IPS-15b (cell line): Measurements from ENCODE around the gene KCTD13.
"Not testable (repeated sequence)": the region's sequence is repeated elsewhere in the genome, so short reads cannot be mapped to it uniquely, and the experiment has no call there.

Source experiments
- H3K27me3 ChIP-seq: one replicate; pipeline ENCODE4 v1.6.1; 2013; ENCODE audit warnings: low read length; ENCODE audit not compliant: control insufficient read depth, insufficient read depth
- H3K36me3 ChIP-seq: one replicate; pipeline ENCODE4 v1.6.1; 2013; ENCODE audit warnings: low read length; ENCODE audit not compliant: control insufficient read depth, insufficient read depth
- H3K4me1 ChIP-seq: one replicate; pipeline ENCODE4 v1.6.1; 2013; ENCODE audit warnings: mild to moderate bottlenecking, low read length; ENCODE audit not compliant: control insufficient read depth, insufficient read depth
- H3K4me3 ChIP-seq: one replicate; pipeline ENCODE4 v1.5.1; 2013; ENCODE audit warnings: low read depth, low read length
- H3K9ac ChIP-seq: one replicate; pipeline ENCODE4 v1.6.1; 2013; ENCODE audit warnings: low read depth, mild to moderate bottlenecking, low read length
- H3K9me3 ChIP-seq: one replicate; pipeline ENCODE4 v1.6.1; 2013; ENCODE audit warnings: mild to moderate bottlenecking, low read length; ENCODE audit not compliant: control insufficient read depth, insufficient read depth

Gene KCTD13

DNA sequence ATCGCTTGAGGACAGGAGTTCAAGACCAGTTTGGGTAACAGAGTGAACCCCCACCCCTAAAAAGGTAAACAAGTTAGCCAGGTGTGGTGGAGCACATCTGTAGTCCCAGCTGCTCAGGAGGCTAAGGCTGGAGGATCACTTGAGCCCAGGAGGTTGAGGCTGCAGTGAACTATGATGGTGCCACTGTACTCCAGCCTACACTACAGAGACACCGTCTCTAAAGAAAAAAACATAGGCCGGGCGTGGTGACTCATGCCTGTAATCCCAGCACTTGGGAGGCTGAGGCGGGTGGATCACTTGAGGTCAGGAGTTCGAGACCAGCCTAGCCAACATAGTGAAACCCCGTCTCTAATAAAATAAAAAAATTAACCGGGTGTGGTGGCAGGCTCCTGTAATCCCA is 57.0 kb downstream of the KCTD13 start:
- peaks cover 12% of the 10 kb centered on the region for H3K36me3 ChIP-seq
- H3K9me3 ChIP-seq, H3K4me1 ChIP-seq, H3K4me3 ChIP-seq, H3K9ac ChIP-seq, H3K27me3 ChIP-seq: not testable (repeated sequence)

DNA sequence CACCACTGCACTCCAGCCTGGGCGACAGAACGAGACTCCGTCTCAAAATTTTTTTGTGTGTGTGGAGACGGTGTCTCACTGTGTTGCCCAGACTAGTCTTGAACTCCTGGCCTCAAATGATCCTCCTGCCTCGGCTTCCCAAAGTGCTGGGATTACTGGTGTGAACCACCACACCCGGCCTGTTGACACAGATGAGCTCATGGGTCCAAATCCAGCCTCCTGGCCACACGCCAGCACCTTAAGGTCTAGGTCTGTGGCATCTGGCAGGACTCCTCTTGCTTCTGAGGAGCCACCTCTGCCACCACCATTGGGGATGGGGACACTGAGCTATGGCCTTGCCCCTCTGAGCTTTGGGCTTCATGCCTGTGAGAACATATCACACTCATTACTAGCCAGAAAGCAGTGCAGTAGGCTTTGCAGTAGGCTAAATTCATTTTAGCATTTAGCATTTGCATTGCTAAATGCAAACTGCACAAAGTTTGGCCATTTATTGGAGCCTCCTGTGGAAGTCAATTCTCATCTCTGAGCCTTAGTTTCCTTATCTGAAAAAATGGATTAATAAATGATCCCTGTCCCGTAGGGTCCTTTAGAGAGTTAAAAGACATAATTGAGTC is 57.5 kb downstream of the KCTD13 start:
- Histone ChIP-seq H3K9ac (no peak overlapping the region), H3K4me1 (peaks cover 3% of the 10 kb centered on the region), H3K4me3 (no peak overlapping the region), H3K27me3 (no peaks in the 10 kb centered on the region), H3K9me3 (no peaks in the 10 kb centered on the region), H3K36me3 (peaks cover 12% of the 10 kb centered on the region)

DNA sequence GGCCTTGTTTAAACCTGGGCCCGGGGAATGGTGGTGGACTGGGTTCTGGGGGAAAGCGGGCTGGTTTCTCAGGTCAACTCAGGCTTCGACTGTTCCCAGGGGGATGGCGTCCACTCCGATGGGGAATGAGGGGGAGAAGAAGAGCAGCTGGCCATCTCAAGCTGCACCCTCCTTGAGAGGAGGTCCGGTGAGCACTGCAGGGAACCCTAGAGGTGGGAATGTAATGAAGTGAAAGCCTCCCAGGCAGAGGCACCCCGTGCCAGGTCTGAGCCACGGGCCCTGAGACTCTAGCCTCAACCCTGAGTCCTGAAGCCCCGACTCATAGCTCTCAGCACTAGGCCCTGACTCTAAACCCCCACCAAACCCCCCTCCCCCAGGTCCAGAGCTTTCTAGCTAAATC is 61.8 kb downstream of the KCTD13 start:
- Histone ChIP-seq H3K4me1 (peaks cover 3% of the 10 kb centered on the region), H3K27me3 (no peaks in the 10 kb centered on the region), H3K9ac (no peak overlapping the region), H3K4me3 (no peak overlapping the region), H3K36me3 (peaks cover 13% of the 10 kb centered on the region), H3K9me3 (no peaks in the 10 kb centered on the region)

DNA sequence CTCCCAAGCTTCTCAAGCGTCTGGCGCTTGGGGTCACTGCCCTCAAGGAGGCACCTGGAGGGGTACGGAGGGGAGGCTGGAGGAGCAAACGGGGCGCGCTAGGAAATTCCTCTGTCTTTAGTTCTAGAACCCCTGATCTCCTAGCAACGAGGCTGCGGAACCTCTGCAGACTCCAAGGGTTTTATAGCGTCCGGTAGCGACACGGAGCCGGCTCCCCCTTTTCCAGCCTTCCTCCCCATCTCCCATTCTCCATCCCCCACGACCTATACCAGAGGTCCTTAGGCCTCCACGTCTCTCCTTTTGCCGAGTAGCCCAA is 62.4 kb downstream of the KCTD13 start:
- H3K9ac ChIP-seq, result peak overlapping the region; percentile 65

GRCh38 chr16:29862884-29863668 is 63.0 kb downstream of the KCTD13 start, which contains the start of gene CDIPT:
Gene CDIPT (minus strand): TSS chr16:29863226. CDS start chr16:29862857, 369 bp downstream.
- peak within 1 kb of the TSS; percentile 98 for H3K9ac ChIP-seq
- peaks cover 13% of the 10 kb centered on the region for H3K36me3 ChIP-seq
- peaks cover 3% of the 10 kb centered on the region for H3K4me1 ChIP-seq
- peak within 1 kb of the TSS; percentile 89 for H3K4me3 ChIP-seq
- H3K27me3 ChIP-seq, result no peaks in the 10 kb centered on the region
- H3K9me3 ChIP-seq, result no peaks in the 10 kb centered on the region

More for the DNA sequence above, 62.4 kb downstream of the KCTD13 start:
- Histone ChIP-seq H3K27me3 (no peaks in the 10 kb centered on the region), H3K4me3 (peak overlapping the region; percentile 89), H3K4me1 (peaks cover 3% of the 10 kb centered on the region), H3K36me3 (peaks cover 13% of the 10 kb centered on the region), H3K9me3 (no peaks in the 10 kb centered on the region)

GRCh38 chr16:29862383-29862883 is 63.6 kb downstream of the KCTD13 start:
- Histone ChIP-seq H3K9me3 (no peaks in the 10 kb centered on the region), H3K27me3 (no peaks in the 10 kb centered on the region), H3K4me3 (peak overlapping the region; percentile 89), H3K4me1 (peaks cover 3% of the 10 kb centered on the region), H3K9ac (peak overlapping the region; percentile 98), H3K36me3 (peaks cover 13% of the 10 kb centered on the region)

GRCh38 chr16:29860218-29860617 is 65.8 kb downstream of the KCTD13 start:
- Histone ChIP-seq H3K9ac (no peak overlapping the region), H3K4me1 (peaks cover 3% of the 10 kb centered on the region), H3K4me3 (no peak overlapping the region), H3K9me3 (no peaks in the 10 kb centered on the region), H3K27me3 (no peaks in the 10 kb centered on the region), H3K36me3 (peaks cover 13% of the 10 kb centered on the region)

DNA sequence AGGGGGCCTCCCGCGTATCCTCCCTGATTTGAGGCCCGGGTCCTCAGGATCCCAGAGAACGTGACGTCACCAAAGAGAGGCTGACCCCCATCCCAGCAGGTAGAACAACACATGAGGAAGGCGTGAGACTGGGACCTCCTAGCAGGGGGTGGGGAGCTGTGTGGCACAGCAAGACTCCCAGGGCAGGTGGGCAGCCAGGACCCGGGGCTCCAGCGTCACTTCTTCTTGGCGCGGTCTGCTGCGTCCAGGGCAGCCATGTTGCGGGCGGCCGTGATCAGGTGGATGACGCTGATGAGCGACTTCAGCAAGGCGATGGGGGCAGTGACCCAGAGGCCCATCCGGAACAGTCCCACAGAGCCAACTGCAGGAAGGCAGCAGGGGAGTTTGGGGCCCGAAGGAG is 67.1 kb downstream of the KCTD13 start:
- Histone ChIP-seq H3K9me3 (no peaks in the 10 kb centered on the region), H3K4me1 (peaks cover 3% of the 10 kb centered on the region), H3K36me3 (peaks cover 13% of the 10 kb centered on the region), H3K27me3 (no peaks in the 10 kb centered on the region), H3K4me3 (no peak overlapping the region), H3K9ac (no peak overlapping the region)

DNA sequence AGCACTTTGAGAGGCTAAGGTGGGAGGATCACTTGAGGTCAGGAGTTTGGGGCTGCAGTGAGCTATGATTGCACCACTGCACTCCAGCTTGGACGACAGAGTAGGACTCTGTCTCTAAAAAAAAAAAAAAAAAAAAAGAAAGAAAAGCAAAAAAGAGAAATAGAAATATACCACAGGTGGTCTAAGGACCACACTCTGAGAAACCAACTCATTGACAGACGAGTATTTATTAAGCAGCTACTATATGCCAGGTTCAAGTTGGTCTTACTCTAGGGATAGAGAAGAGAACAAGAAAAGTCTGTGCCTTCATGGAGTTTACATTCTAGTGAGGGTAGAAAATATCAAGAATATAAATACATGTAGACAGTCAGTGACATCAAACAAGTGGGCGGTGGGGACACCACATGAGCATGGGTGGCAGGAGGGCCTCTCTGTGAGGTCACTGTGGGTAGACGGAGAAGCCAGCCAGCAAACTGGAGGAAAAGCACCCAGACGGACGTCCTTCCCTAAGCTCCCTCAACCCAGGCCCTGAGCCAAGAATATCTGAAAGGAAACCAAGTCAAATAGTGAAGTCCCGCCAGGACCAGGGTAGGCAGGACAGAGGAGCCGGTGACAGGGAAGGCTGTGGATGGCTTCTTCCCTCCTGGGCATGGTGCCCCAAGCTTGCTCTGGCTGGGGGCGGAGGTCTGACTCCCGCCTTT is 67.7 kb downstream of the KCTD13 start:
- Histone ChIP-seq H3K36me3 (peaks cover 13% of the 10 kb centered on the region), H3K9me3 (no peaks in the 10 kb centered on the region), H3K9ac (no peak overlapping the region), H3K27me3 (no peaks in the 10 kb centered on the region), H3K4me3 (no peak overlapping the region), H3K4me1 (no peaks in the 10 kb centered on the region)

DNA sequence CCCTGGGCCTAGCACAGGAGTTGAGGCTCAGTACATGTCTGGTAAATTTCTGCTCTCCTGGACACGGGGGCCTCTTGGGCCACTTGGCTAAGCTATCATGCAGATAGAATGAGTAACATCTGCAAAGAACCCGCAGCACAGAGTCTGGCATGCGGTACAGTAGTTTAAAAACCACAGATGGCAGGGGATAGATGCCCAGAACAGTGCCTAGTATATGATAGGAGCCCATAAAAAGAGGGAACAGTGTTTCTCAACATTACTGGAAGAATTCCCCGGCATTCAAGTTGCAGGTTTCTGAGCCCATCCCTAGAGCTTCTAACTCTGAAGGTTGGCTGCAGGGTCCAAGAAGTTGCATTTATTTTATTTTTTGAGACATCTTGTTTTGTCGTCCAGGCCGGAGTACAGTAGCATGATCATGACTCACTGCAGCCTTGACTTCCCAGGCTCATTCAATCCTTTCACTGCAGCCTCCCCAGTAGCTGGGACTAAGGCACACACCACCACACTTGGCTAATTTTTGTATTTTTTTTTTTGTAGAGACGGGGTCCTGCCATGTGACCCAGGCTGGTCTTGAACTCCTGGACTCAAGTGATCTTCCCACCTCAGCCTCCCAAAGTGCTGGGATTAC is 68.8 kb downstream of the KCTD13 start:
- H3K9me3 ChIP-seq, result no peaks in the 10 kb centered on the region
- H3K27me3 ChIP-seq, result no peaks in the 10 kb centered on the region
- H3K9ac ChIP-seq, result no peak overlapping the region
- peaks cover 13% of the 10 kb centered on the region for H3K36me3 ChIP-seq
- H3K4me1 ChIP-seq, result no peaks in the 10 kb centered on the region
- H3K4me3 ChIP-seq, result no peak overlapping the region
